ENCODE data around the gene LRRC2. TPM values are rescaled to one million over a fixed set of nuclear protein-coding genes. Genes with fewer than 3 reads are reported as not detected.

The LRRC2 gene
- total RNA-seq, 3 donors from 2014 or later: 1.5 to 13.8 (median 2.0) TPM

DNA sequence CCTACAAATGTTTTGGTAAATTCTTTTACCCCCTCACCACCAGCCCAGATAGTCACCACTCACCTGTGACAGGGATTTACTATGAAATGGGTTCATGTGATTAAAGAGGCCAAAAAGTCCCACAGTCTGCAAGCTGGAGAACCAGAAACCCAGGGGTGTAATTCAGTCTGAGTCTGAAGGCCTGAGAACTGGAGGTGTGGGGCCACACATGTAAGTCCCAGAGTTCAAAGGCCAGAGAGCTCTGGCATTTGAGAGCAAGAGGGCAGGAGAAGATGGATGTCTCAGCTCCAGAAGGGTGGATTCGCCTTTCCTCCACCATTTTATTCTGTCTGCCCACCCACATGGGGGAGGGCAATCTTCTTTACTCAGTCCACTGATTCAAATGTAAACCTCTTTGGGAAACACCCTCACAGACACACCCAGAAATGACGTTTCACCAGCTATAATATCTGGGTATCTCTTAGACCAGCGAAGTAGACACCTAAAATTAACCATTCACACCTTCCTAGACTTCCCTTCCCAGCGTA lies 56.4 kb downstream of the LRRC2 start:
- intact Hi-C loops (cut with DNase I; ENCODE audit: low total_unique reads): loop anchor here (10.0 kb wide), 1 partner anchor 125 kb away; no protein-coding TSS in a partner anchor
- TF ChIP-seq CTCF (IDR thresholded peaks at IDR 0.05) (no peak), POLR2AphosphoS5 (IDR thresholded peaks at IDR 0.05) (no peak), POLR2A (IDR thresholded peaks at IDR 0.05) (no peak)

DNA sequence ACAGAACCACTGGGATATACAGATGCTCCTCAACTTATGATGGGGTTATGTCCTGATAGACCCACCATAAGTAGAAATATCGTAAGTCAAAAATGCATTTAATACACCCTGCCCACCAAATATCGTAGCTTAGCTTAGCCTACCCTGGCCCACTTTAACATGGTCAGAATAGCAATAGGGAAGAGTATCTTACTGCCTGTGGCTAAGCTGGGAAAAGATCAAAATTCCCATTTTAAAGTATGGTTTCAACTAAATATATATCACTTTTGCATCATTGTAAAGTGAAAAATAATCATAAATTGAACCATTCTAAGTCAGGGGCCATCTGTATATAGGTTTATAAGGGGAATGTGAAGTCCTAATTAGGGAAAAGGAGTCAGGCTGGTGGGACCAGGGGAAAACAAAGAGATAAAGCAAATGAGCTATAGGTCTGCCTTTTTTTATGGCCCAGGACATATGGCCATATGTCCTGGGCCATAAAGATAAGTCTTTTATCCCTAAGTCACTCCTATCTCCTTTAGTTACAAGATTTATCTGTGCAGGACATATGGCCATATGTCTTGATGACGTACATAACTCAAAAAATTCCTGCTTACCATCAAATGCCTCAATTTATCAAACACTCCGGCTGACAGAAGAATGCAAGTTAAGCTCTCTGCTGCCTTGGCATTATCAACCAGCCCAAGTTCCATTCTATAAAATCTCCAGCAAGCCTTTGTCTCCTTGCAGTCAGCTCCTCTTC lies 57.1 kb downstream of the LRRC2 start:
- intact Hi-C loops (cut with DNase I; ENCODE audit: low total_unique reads): loop anchor here (10.0 kb wide), 1 partner anchor 126 kb away; no protein-coding TSS in a partner anchor
- no peak overlapping the region for H3K4me3 ChIP-seq
- no peaks in the 10 kb centered on the region for H3K36me3 ChIP-seq
- TF ChIP-seq POLR2A (IDR thresholded peaks at IDR 0.05): no peak
- no peak for TF ChIP-seq POLR2AphosphoS5 (IDR thresholded peaks at IDR 0.05)
- no peak for TF ChIP-seq CTCF (IDR thresholded peaks at IDR 0.05)
- H3K9me3 ChIP-seq: no peaks in the 10 kb centered on the region
- no peak overlapping the region for H3K27ac ChIP-seq
- no peak for DNase-seq (ENCODE audit: low spot score in 2 of 2)
- no peaks in the 10 kb centered on the region for H3K4me1 ChIP-seq
- no peaks in the 10 kb centered on the region for H3K27me3 ChIP-seq

More for the DNA sequence above, 56.4 kb downstream of the LRRC2 start:
- H3K4me3 ChIP-seq: no peak overlapping the region
- H3K27ac ChIP-seq: no peak overlapping the region
- no peaks in the 10 kb centered on the region for H3K36me3 ChIP-seq
- no peaks in the 10 kb centered on the region for H3K9me3 ChIP-seq
- no peaks in the 10 kb centered on the region for H3K4me1 ChIP-seq
- no peaks in the 10 kb centered on the region for H3K27me3 ChIP-seq
- DNase-seq (ENCODE audit: low spot score in 2 of 2): no peak

GRCh38 chr3:46506526-46506925 lies 59.6 kb downstream of the LRRC2 start:
- Histone ChIP-seq H3K4me1 (no peaks in the 10 kb centered on the region), H3K36me3 (no peaks in the 10 kb centered on the region), H3K27ac (no peak overlapping the region), H3K27me3 (no peaks in the 10 kb centered on the region), H3K4me3 (no peak overlapping the region), H3K9me3 (no peaks in the 10 kb centered on the region)
- TF ChIP-seq POLR2A (IDR thresholded peaks at IDR 0.05) (no peak), POLR2AphosphoS5 (IDR thresholded peaks at IDR 0.05) (no peak), CTCF (IDR thresholded peaks at IDR 0.05) (no peak)
- intact Hi-C loops (cut with DNase I; ENCODE audit: low total_unique reads): loop anchor here (10.0 kb wide), 1 partner anchor 128 kb away; no protein-coding TSS in a partner anchor
- DNase-seq (ENCODE audit: low spot score in 2 of 2): no peak

DNA sequence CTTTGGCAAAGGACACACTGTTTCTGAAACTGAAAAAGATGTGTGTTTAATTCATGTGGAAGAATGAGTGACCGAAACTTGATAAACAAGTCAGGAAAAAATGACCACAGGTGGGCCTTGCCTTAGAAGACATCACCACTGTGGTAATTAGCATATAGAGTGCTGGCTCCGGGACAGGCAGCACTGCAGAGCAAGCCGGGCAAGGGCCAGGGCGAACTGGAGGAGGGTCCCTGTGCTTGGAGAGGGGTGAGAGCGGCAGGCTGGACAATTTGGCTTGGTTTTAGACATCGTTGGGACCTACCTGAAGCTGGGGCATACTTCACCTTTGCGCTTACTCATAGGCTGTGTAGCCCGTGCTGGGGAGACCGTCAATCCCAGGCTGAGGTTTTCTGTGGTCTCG lies 60.1 kb downstream of the LRRC2 start:
- Histone ChIP-seq H3K4me1 (no peaks in the 10 kb centered on the region), H3K27ac (no peak overlapping the region), H3K4me3 (no peak overlapping the region), H3K27me3 (no peaks in the 10 kb centered on the region), H3K36me3 (no peaks in the 10 kb centered on the region), H3K9me3 (no peaks in the 10 kb centered on the region)
- TF ChIP-seq CTCF (IDR thresholded peaks at IDR 0.05): no peak
- TF ChIP-seq POLR2A (IDR thresholded peaks at IDR 0.05): no peak
- no peak for TF ChIP-seq POLR2AphosphoS5 (IDR thresholded peaks at IDR 0.05)
- intact Hi-C loops (cut with DNase I; ENCODE audit: low total_unique reads): loop anchor here (10.0 kb wide), 1 partner anchor 129 kb away; no protein-coding TSS in a partner anchor
- no peak for DNase-seq (ENCODE audit: low spot score in 2 of 2)

GRCh38 chr3:46504789-46505188 lies 61.3 kb downstream of the LRRC2 start:
- H3K4me3 ChIP-seq: no peak overlapping the region
- no peaks in the 10 kb centered on the region for H3K27me3 ChIP-seq
- H3K4me1 ChIP-seq: no peaks in the 10 kb centered on the region
- no peaks in the 10 kb centered on the region for H3K36me3 ChIP-seq
- DNase-seq (ENCODE audit: low spot score in 2 of 2): no peak
- H3K27ac ChIP-seq: no peak overlapping the region
- H3K9me3 ChIP-seq: no peaks in the 10 kb centered on the region
- TF ChIP-seq POLR2A (IDR thresholded peaks at IDR 0.05): no peak
- TF ChIP-seq CTCF (IDR thresholded peaks at IDR 0.05): no peak
- TF ChIP-seq POLR2AphosphoS5 (IDR thresholded peaks at IDR 0.05): no peak
- intact Hi-C loops (cut with DNase I; ENCODE audit: low total_unique reads): loop anchor here (10.0 kb wide), 1 partner anchor 130 kb away; no protein-coding TSS in a partner anchor

Measured in breast epithelium (tissue), 4 donors.